ENCODE results near the gene ADAMTSL1. TPM values are rescaled to one million over a fixed set of nuclear protein-coding genes. Genes with fewer than 3 reads are reported as not detected.

ADAMTSL1 gene
- polyA plus RNA-seq, 1 donor: 10.6 TPM

DNA sequence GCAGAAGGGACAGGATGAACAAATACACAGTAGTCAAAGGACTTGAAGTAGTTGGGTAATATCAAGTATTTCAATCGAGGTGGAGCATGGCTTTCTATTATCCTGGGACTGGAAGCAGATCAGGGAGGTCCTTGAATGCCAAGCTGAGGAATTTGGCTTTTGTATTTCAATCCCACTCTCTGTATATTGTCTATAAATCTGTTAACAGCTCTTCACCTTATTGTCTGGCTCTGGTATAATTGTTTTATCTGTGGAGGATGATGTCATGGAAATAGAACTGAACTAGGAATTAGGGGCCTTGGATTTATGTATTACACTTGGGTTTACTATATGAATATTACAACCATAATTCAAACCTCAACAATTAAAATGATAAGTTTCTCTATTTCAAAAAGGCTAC lies 6.3 kb upstream of the ADAMTSL1 start:
- DNase-seq (ENCODE audit: low read depth): no peak

DNA sequence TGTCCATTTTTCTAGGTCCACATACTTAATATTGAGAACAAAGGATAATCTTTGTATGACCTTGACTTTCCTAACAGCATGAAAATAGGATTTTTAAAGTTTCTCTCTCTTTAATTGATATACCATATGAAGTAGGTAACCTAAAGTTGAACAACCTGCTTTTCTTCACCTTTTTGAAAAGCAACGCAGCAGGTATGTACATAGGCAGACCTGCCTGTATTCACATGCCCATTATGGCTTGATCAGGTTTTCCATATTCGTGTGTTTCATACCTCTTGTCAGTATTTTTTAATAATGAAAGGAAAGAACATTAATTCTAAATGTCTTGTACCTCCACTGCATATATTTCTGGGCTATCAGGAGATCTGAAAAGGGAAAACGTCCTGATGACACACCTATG lies 1.5 kb upstream of the ADAMTSL1 start:
- DNase-seq (ENCODE audit: low read depth): no peak

DNA sequence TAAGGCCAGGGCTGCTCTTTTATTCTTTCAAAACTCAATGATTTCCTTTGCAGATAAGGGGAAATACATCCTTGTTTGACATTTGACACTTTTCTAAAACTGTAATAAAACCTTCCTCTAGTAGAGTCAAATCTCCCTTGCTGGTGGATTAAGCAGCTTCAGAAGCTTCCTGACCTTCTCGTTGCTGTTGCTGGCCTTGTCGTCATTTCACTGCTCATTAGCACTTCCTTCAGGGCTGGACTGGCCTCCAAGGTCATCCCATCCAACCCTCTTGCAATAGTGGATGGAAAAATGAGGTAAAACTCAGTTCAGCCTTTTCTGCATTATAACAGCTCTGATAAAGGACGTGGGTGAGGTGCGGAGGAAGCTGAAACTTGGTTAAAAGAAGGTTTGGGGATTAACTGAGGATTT lies 1.1 kb upstream of the ADAMTSL1 start:
- no peak for DNase-seq (ENCODE audit: low read depth)

DNA sequence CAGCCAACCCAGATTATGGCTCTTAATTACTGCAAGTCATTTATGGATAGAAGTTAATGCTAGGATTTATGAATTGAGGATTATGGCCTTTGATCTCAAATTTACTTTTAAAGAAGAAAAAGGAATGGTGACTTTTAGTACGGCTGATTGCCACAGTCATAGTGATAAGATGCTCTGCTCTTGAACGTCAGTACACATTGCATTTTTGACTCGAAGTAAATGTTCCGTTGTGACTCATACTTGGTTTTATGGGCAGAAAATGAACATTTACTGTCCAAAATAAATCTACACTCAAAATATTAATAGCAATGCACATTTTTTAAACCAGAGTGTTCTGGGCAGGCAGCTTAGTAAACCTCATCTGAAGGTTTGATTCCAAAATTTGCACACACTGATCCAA lies 830 bp downstream of the ADAMTSL1 start:
- DNase-seq (ENCODE audit: low read depth): no peak

DNA sequence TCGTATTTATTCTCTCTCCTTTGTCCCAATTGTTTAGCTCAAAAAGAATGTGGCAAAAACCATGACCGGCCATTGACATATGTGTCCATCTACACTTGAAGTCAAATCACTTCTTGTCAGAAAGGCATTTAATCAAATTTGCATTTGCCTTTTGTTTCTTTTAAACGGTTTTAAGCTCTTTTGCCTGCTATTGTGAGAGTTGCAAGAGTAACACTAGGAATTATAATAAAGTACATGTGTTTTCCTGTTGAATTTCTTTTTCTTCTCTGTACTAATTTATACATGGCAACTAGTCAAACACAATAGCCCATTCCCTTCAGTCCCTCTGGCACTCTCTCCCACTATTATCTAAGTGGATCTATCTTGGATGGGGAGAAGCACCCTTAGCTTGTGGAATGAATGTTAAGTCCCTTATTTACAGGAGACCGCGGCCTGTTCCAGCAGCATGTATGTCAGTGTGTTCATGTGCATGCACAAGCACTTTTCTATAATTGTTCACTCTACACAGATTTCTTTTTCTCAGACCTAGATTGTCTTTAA lies 3.2 kb downstream of the ADAMTSL1 start:
- DNase-seq (ENCODE audit: low read depth): no peak

DNA sequence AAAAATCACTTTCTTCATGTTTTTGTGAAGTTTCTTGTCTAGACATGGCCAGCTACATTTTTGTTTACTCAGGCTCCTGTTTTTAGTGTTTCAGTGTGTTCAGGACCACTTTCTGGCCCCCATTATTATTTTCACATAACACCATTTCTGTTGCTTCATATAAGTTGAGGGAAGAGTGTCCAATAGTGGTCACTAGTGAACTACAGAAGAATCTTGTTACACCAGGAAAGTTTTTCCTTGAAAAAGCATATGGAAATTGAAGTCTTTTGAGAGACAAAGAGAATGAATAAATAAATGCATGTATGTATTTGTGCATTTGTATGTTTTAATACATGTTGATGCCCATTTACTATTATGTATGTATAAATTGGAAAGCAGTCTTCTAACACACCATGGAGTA lies 3.8 kb downstream of the ADAMTSL1 start:
- DNase-seq (ENCODE audit: low read depth): no peak

DNA sequence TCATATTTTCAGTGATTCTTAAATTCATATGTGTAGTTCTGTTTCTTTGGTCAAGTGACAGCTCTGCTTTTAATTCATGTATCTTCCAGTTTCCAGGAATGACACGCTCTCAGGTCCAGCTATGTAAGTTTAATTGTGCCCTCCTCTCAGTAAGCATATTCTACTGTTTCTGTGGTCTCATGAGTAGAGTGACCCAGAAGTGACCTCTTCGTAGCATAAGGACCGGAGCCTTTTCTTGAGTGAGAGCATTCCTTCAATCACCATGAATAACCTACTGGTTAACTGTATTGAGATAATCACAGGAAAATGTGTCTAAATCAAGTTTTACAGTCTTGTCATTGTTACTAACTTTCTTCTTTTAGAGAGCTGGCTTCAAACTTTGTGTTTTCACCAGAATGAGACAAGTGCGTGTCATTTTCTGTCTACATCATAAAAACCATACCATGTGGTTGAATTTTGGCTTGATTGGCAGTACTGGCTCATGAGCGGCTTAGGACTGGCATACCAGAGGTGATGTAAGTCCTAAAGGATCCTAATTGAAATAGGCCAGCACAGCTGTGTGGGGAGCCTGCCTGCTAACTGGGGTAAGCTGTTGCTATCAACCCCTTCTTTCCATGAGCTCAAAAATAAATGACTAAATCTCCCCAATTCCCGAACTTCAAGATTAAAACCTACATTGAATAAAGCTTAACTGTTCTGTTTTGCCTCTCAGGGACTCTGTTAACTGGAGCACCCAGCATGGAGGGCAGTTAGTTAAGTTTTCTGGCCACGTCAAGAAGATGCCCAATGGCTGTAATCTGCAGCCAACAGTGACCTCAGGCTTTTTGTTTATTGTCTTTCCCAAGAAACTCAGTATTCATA lies 4.8 kb downstream of the ADAMTSL1 start:
- no peak for DNase-seq (ENCODE audit: low read depth)

DNA sequence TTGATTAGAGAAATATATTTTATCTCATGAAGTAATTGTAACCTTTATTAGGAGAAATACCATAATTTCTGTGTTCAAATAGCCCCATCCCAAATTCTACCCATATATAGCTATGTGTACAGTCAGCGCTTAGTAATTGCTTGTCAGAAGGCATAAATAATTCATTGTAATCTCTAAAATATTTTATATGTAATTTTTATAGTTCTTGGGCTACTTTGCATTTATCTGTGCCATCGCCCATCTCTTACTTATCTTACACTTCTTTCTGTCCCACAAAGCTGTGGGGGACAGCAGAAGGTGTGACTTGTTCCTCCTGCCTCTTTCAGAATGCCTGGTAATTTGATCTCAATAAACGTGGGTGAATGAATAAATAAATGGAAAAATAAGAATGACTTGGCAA lies 5.5 kb downstream of the ADAMTSL1 start:
- DNase-seq (ENCODE audit: low read depth): no peak

DNA sequence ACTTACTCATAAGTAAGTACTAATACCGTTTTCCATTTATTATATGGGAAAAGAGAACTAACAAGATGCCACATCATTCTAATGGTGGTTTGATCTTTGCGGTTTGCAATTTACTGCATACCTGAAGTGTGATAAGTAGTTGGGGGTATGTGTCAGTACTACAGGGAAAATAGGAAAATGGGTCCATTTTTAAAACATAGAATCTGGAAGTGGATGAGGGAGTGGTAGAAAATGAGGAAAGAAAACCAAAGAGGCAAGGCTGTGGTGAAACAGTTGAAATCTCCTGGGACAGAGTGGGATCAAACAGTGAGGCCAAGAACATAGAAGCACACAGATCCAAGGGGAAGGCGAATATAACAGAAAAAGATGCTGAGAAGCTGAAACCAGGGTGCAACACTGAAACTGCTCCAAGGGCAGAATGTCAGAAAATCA lies 6.7 kb downstream of the ADAMTSL1 start:
- DNase-seq (ENCODE audit: low read depth): no peak

DNA sequence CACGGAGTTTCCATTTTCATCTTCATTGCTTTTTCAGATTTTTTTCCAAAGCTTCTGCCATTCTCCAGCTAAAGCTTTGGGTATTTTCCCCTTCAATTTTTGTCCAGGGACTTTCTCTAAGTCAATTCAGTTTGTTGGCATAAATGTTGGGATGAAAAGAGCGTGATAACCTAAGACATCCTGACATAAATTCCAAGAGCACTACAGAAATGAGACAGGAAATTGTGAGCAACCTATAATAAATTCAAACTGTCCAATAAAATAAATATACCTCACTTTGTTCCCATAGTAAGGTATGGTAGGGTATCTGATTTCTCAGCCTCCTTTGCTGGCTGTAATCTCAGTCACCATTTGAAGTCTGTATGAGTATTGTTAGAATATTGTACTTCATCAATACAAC lies 8.4 kb downstream of the ADAMTSL1 start:
- no peak for DNase-seq (ENCODE audit: low read depth)

DNA sequence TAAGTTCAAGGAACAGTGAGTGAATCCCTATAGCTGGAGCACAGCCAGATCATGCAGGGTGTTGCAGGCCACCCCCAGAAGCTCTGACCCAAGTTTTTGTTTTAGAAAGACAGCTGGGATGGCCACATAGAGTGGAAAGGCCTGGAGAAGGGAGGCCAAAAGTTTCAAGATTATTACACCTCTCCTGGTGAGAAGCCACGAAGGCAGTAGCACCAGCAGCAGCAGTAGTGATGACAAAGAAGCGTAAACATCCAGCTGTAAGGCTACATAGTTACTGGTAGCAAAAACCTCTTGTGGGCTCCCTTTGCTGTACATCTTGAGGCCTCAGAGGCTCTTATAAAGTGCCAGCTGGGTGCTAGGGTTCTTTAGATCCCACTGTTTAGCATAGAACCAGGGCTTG lies 11.8 kb downstream of the ADAMTSL1 start:
- DNase-seq (ENCODE audit: low read depth): no peak

DNA sequence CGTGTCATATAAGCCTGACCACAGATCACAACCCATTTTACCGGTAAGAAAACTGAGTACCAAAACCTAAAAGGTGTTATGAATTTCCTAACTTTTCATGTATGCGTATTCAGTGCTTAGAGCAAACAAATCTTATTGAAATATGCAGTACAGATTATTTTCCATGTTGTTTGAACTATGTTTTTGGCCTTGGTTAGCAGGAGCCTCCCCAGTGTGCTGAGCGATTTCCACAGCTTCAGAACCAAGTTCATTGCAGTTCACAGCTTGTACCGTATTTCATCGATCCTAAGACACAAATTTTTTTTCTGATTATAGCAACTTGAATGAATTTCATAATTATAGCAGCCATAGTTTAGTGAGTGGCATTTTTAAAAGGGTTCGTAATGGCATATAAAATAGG lies 13.7 kb downstream of the ADAMTSL1 start:
- peak; percentile 68 for DNase-seq (ENCODE audit: low read depth)

DNA sequence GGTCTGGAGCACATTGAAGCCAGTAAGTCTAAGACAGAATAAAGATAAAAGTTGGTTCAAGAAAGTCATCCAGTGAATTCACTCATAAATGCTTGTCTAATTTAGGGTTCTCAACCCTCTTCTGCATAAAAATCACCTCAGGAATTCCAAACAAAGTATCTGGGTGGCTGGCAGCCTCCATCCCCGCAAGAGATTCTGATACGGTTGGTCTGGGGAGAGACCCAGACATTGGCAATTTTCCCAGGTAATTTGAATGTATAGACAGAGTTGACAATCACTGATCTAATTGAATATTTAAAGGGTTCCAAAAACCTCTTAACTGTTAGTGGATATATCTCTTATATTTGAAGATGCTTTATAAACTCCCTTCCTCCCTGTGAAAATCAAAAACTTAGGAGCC lies 14.9 kb downstream of the ADAMTSL1 start:
- no peak for DNase-seq (ENCODE audit: low read depth)

DNA sequence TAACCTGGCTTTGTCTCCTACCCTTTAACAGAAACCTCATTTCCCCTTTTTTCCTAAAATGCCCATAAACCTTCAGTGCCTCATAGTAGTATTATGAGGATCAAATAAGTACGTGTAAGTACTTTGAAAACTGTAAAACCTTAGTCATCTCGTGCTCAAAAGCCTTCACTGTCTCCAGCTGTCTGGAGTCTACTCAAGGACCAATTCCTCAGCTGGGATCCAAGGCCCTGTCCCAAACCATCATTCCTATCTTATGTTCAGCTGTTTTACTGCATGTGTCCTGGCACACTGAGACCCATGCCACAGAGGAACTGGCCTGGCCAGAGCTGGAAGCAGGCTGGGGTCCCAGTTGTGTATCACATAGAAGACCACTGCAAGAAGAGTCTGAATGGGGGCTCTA lies 15.9 kb downstream of the ADAMTSL1 start:
- DNase-seq (ENCODE audit: low read depth): no peak

DNA sequence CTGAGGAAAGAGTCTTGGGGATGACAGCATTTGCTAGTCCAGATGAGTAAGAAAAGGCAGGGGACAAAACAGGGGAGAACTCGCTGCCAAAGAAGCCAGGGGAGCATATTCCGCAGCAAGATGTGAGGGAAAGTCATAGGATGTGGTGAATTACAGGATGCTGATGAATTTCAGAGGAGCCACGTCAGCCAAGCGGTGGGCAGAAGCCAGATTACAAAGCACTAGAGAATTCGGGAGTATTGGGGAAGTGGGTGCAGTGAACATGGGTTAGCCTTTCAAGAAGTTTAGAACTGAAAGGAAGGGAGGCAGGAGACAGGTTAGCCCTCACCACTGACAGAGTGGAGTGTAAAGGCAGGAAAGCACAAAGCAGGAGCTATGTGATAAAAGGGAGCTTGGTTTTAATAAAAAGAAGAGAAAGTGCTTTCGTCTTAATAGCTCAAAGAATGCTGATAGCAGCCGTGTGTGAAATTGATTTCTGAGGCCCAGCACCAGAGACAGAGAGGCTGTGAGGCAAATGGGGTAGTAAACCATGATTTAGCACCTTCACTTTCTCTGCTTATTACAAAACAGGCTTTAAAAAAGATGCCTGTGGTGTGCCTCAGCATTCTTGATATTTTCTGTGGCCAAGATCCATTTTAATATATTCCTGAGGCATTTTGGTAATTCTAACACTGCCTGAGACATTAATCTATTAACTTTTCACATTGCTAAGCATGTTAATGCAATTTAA lies 16.9 kb downstream of the ADAMTSL1 start:
- no peak for DNase-seq (ENCODE audit: low read depth)

DNA sequence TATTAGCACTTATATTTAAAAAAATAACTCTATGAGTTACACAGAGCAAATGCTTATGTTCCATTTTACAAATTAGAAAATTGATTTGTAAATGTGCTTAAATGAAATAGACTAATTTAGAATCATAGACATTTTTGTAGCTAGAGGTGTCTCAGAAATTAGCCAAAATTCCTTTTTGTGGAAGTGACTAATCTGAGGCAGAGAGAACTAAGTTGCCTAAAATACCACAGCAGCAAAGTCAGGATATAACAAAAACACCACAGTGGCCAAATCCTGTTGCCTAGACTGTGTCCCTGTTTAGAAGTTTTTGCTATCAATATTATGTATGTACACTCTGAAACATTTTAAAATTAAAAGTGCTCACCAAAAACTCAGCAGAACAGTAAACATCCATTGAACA lies 18.7 kb downstream of the ADAMTSL1 start:
- DNase-seq (ENCODE audit: low read depth): no peak

DNA sequence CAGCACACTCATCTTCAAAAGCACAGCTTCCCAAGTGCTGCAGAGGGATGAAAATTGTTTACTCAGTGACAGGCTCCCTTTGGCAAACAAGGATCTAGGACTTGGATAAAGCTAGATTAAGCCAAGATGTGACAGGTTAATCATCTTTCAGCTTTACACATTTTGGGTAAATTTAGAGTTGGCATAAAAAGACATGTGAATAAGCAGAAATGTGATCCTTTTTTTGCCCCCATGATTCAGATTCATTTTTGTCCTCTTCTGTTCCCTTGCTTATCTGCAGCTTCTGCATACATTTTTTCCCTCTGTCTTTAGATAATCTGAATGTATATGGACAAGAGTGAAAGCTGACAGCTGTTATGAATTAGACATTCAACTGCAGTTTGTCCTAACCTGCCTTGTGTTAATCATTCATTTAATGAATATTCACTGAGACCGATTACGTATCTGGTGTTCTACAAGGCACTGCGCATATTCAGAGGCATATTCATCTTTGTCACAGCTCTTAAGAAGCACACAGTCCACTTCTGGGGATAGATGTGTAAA lies 19.6 kb downstream of the ADAMTSL1 start:
- no peak for DNase-seq (ENCODE audit: low read depth)

DNA sequence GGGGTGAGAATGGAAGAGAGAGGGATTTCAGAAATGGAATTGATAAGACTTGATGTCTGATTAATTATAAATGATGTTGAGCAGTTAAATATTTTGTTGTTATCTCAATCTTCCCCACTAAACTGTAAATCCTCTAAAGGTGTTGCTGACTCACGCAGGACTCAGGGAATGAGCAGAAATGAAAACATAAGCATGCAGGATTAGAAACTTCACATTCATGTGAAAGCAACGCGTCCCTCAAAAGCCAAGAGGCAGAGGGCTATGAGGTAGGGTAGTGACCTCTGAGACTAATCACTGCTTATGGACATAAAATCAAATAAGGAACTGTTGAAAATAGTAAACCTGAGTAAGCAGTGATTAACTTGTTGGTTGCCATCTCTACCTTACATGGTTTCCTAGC lies 21.1 kb downstream of the ADAMTSL1 start:
- DNase-seq (ENCODE audit: low read depth): no peak

DNA sequence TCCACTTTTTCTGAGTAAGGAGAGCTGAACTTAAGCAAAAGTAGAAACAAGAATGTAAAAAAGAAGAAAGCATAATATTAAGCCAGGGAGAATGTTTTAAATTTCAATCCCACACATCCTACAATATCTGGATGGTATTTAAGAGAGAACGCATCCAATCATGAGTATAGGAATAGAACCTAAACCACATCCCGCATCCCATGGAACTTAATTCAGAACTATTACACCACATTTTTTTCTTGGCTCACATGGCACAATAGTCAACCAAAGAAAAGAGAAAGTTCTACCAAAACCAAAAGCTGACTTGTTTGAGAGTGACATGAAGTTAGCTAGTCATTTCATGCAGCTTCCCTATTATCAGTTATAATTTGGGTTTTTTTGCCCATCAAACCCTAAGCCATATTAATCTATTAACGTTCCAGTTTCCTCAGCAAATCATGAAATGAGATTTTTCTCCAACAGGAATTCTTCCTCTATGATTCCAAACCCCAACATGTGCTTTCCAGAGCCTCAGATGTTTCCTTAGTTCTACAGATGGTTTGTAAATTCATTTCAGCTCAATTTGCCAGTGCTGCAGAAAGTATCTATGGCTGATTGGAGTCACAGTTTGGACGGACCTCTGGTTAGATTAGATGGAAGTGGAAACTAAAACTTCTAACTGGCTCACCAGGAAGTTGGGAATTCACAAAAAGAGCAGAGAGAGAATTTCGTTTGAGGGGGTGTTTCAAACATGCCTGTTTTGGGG lies 22.5 kb downstream of the ADAMTSL1 start:
- no peak for DNase-seq (ENCODE audit: low read depth)

DNA sequence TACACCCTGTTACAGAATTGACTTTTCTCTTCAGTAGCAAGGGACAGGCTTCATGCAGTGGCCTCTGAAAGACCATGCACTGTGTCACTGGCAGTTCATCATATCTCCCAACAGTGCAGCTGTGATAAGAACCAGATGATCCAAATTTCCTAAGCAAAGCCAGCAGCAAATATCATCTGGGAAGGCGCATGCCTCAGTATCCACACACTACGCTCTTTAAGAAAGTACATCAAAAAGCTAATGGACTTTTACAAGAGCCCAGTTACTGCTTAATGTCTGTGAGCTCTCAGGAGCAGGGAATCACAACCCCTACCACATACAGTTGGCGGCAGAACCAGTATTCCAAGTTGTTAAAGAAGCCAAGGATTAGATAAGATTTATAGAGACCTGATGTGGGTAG lies 25.1 kb downstream of the ADAMTSL1 start:
- no peak for DNase-seq (ENCODE audit: low read depth)

DNA sequence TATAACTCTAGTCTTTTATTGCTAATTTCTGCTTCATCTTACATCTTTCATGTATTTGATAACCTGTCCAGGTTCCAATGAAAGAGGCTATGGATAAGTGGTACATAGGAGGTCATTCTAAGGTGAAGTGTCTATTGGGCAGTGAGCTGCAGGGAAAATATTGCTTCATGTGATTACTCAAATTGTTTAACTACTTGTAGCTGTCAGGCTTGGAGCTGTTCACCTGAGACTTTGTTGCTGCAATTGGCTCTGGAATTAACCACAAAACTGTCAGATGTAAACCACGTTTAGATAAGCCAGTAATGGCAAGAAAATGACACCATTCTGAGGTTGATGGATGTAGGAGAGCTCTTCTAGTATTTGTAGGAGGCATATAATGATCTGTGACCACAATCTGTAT lies 26.0 kb downstream of the ADAMTSL1 start:
- DNase-seq (ENCODE audit: low read depth): no peak

DNA sequence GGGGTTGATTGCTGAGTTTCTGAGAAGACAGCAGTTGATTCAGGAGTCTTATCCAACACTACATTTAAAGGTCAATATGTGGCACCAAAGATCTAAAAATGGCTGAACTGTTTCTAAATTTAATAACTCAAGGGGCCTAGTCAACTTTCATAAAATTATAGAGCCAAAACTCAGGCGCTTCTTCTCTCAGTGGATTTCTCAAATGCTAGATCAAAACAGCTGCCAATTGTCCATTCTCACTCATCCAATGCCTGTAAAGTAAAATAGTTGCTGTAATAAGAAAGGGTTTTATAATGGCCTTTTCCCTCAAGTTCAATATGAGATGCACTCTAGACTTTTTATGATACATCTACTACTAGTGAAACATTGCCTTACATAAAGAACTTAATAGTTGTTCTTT lies 26.5 kb downstream of the ADAMTSL1 start:
- no peak for DNase-seq (ENCODE audit: low read depth)
